Activated T-helper 1 cell treated with anti-CD3 and anti-CD28 coated beads, Interleukin-2, amount 50 U/mL, for 16 hours (primary cell): Measurements from ENCODE around the gene LRRC8E.
"Not testable (repeated sequence)": the region's sequence is repeated elsewhere in the genome, so short reads cannot be mapped to it uniquely, and the experiment has no call there.

Experiments used
- DNase-seq, 2 donors: peaks; one replicate each; pipeline ENCODE4 v3.0.0-alpha.2; 2020; ENCODE audit warnings: low read depth in 1 of 2, low spot score in 1 of 2

Gene LRRC8E

DNA sequence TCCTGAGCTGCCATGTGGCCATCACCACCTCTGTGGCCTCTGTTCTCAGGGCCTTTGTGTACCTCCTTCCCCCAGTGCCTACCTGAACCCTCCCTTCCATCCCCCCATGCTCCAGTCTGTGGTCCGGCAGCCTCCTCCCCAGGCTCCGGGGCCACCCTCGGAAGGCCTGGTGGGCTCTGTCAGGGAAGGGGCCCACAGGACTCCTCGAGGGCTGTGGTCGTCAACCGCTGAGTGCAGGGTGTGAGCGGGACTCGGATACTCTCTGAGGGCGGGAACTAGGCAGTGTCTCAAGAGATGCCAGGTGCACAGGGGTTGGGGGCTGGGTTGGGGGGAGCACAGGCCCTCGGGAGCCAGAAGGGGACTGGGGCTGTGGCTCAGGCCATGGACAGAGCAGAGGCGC lies 19.2 kb downstream of the LRRC8E start:
- no peak for DNase-seq

DNA sequence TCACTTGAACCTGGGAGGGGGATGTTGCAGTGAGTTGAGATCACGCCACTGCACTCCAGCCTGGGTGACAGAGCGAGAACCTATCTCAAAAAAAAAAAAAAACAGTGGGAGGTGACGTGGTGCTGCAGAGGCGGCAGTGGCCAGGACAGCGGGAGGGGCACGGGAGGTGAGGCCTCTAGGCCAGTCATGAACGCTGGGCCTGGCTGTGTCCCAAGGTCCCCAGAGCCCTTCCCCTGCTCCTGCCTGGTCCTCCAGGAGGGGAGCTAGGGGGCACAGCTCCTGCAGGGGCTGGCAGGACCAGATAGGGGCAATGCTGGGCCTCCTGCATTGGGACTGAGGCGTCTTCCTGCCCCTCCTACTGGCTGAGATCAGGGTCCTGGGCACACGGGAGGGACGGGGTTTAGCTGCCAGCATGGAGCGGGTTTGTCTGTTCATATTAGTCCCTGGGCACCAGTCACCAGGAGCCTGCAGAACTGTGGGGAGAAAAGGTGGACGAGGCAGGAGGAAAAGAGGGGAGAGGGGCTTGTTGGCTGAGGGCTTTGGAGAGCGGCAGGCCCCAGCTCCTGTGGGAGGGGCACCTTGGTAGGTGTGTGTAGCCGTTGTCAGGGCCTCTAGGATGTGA lies 19.9 kb downstream of the LRRC8E start:
- DNase-seq: no peak

DNA sequence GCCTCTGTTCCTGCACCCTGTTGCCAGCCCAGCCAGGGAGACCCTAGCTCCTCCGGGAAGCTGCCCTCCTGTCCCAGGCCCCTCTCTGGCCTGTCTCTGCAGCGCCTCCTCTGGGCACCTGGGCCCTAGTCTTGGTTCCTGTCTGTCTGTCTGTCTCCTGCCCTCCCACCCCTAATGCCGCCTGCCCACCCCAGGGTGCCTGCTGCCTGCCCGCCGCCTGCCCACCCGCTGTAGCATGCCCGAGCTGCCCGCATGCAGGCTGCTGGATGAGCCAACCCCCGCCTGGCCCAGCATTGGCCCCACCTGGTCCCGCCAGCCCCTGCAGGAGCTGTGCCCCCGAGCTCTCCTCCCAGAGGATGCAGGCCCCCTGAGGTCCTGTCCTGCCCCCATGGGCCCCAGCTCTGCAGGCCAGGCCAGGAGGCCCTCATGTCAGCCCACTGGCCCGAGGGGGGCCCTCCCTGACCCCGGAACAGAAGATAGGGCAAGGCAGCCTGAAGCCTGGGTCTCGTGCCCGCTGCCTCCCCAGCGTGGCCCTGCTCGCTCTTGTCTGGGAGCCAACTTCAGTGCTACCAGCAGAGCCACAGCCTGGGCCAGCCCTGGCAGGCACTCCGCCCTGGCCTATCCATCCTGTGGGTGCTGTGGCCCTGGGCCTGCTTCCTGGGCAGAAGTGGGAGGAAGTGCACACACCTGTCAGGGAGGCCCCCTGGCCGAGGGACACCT lies 20.6 kb downstream of the LRRC8E start:
- DNase-seq: no peak

DNA sequence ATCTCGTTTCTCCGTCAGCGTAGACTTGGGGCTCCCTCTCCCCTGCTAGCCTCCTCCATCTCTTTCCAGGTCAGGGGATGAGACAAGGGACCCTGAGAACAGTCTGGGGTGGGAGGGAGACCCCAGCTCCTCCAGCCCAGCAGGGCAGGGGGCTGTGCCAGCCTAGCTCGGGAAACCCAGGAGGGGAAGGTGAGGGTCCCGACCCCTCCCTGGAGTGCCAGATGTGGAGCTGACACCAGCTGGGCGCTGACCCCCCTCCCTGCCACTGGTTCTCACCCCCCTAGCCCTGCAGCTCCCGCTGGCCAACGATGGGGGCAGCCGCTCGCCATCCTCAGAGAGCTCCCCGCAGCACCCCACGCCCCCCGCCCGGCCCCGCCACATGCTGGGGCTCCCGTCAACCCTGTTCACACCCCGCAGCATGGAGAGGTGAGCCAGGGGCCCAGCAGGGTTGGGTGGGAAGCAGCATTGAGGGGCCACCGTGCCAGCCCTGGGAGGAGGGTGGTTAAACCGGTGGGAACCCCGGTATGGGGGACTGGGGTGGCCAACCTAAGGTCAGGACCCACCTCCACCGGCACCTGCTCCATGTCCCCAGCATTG lies 21.3 kb downstream of the LRRC8E start:
- DNase-seq: no peak

DNA sequence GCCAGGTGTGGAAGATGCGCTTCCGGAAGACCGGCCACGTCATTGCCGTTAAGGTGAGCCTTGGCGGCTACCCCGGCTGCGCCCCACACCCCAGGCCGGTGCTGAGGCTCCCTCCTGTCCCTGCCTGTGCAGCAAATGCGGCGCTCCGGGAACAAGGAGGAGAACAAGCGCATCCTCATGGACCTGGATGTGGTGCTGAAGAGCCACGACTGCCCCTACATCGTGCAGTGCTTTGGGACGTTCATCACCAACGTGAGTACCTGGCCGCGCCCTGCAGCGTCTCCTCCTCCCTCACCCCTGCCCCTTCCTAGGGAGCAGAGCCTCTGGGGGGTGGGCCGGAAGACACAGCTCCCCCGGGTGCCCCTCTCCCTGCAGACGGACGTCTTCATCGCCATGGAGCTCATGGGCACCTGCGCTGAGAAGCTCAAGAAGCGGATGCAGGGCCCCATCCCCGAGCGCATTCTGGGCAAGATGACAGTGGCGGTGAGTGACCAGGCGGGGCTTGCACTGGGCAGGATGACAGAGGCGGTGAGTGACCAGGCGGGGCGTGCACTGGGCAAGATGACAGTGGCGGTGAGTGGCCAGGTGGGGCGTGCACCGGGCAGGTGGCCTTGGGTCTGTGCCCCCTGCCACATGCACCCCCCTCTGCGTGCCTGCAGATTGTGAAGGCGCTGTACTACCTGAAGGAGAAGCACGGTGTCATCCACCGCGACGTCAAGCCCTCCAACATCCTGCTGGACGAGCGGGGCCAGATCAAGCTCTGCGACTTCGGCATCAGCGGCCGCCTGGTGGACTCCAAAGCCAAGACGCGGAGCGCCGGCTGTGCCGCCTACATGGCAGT lies 22.2 kb downstream of the LRRC8E start:
- DNase-seq: no peak

DNA sequence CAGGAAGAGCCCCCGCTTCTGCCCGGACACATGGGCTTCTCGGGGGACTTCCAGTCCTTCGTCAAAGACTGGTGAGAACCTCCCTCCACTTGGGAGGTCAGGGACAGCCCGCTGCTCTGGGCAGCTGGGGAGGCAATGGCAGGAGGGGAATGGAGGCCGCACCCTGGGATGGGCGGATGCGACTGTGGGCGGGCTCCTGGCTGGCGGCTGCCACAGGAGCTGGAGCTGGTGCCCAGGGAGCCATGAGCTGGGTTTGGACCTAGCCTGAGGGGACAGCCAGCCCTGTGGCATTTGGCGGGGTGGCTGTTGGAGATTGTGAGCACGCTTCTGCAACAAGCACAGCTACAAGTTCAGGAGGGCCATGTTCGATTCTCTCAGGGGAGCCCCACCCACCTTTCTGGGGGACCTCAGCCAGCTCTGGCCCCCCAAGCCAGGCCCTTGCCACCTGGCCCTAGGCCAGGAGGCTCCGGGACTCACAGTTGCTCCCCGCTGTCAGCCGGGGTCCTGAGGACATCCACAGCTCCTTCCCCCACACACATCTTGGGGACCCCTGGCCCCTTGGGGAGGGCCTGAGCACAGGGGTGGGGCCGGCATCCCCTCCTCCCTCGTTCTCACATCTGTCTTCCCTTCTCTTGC lies 23.3 kb downstream of the LRRC8E start:
- DNase-seq: no peak

DNA sequence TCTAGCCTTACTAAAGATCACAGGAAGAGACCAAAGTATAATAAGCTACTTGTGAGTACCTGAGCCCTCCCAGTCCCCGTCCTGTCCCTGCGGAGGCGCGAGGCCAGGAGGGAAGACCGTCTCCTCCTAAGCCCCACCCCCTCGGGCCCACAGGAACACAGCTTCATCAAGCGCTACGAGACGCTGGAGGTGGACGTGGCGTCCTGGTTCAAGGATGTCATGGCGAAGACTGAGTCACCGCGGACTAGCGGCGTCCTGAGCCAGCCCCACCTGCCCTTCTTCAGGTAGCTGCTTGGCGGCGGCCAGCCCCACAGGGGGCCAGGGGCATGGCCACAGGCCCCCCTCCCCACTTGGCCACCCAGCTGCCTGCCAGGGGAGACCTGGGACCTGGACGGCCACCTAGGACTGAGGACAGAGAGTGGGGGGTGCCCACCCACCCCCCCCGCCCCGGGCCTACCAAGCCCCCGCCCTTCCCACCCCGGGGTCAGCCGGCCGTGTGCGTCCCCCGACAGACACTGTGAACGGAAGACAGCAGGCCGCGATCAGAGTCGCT lies 23.9 kb downstream of the LRRC8E start:
- DNase-seq: no peak

DNA sequence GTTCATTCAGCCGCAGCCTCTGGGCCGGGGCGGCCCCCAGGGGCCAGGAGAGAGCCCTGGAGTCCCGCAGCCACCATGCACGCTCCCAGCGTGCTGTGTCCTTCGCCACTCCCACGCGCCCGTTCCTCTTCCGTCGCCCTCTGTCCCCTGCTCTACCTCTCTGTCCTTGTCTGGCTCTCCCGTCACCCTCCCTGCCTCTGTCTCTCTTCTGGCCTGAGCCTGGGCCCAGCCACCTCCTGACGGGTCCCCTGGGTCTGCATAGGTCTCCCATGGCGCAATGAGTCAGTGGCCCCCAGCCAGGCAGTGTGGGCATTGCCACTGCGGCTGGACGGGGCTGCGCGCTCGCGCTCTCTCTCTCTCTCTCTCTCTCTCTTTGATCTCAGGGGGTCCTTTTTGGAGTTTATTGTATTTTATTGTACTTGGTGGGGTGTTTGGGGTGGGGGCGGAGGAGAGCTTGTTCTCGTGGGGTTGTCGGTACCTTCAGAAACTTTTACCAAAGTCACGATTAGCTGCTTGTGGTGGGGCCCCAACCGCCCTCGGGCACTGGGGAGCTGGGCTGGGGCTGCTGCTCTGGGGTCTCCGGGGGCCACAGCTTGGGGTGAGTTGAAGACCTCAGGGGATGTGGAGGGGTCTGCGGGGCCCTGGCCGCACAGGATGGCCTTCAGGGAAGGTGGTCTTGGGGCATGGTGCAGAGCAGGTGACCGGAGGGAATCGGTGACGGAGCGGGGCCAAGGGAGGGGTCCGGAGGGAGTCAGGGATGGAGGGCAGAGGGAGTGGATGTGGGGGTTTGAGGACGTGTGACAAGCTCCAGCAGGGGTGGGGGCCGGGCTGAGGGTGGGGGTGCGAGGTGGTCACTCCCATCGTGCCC lies 24.6 kb downstream of the LRRC8E start:
- DNase-seq: no peak

DNA sequence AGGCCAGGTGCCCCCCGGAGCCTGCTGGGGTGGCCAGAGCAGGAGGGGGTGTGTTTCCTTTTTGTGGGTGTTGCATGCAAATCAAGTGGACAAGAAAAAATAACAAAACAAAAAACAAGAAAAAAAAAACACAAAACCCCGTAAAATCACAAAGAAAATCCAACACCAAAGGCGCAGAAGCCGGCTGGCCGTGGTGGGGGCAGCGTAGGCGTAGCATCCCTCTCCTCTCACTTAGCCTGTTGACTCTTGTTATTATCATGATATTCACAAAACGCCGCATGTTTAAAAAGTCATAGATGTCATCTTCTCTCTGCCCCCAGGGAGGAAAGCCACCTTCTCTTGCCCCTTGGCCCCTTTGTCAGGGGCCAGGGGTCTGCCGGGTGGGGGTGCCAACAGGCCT lies 25.3 kb downstream of the LRRC8E start:
- no peak for DNase-seq

DNA sequence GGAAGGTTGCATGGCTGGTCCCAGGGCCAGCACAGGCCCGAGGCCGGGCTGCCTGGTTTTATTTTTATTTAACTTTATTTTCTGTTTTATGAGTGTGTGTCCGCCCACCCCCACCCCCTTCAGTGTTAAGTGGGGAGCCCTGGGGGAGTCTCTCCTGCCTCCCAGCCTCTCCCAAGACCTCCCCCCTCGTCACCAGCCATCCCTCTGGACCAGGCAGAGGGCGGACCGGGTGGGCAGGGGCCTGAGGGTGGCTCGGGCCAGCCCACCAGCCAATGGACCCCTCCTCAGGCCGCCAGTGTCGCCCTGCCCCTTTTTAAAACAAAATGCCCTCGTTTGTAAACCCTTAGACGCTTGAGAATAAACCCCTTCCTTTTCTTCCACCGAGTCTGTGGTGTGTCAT lies 25.8 kb downstream of the LRRC8E start:
- no peak for DNase-seq

DNA sequence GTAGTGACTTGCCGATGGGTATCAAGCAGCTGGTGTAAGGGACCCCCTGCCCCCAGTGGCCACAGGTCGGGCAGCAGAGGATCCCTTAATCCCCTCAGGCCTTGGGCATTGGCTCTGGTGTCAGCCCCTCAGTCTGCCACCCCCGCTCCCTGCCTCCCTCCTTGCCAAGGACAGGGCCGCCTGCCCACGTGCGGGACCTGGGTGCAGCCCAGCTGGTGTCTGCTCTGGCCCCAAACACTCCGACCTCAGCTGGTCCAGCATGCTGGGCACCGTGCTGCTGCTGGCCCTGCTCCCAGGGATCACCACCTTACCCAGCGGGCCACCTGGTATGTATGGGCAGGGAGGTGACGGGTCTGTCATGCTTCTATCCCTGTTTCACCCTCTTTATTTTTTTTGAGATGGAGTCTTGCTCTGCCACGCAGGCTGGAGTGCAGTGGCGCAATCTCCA lies 26.3 kb downstream of the LRRC8E start, which contains the start of gene TGFBR3L:
Gene TGFBR3L (plus strand): TSS at position 233 of the 448 bp plus-strand sequence.
- DNase-seq: no peak

DNA sequence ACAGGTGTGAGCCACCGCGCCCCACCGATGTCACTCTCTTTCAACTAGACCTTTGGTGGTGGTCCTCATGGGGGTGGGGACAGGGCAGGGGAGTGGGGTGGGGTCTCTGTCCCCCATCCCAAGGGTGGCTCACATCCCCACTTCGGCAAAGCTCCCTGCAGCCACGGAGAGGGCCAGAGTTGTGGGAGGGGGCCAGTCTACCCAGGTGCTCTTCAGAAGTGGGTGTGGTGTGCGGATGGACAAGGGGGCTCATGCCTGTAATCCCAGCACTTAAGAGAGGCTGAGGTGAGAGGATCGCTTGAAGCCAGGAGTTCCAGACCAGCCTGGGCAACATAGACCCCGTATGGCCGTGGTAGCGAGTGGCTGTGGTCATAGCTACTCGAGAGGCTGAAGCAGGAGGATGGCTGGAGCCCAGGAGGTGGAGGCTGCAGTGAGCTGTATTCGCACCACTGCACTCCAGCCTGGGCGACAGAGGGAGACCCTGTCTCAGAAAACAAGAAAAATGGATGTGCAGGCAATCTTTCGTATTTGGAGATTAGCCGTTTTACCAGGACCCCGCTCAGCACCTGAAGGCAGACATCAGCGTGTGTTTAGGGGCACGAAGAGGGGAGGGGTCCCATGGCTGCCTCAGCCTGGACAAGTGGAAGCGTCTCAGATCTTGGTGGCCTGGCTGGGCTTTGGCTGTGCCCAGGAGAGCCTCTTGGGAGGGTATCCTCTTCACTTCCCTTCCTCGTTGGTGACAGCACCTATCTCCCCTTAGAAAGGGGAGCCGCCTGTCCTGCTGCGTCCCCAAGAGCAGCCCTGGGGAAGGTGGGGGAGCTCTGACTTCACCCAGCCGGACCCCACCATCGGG lies 27.2 kb downstream of the LRRC8E start:
- DNase-seq: no peak

DNA sequence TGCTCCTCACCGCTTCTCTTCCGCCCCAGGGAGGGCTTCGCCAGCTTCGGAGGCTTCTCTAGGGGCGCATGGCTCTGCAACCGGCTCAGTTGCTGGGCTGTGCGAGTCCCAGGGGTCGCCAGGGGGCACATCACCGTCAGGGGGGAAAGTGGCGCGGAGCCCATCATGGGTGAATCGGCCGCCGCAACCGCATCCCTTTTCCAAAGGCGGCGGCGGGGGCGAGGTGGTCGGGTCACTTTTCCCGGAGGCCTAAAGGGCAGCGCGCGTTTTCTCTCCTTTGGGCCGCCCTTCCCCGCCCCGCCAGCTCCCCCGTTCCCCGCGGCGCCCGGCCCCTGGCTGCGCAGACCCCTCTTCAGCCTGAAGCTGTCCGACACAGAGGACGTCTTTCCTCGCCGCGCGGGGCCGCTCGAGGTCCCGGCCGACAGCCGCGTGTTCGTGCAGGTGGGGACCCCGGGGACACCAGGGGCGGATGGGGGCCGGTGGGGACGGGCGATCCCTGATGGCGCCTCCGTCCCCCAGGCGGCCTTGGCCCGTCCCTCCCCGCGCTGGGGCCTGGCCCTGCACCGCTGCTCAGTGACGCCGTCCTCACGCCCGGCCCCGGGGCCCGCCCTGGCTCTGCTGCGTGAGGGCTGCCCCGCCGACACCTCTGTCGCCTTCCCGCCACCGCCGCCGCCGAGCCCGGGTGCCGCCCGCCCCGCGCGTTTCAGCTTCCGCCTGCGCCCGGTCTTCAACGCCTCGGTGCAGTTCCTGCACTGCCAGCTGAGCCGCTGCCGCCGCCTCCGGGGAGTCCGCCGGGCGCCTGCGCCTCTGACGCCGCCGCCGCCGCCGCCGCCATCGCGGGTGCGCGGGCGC lies 28.0 kb downstream of the LRRC8E start:
- no peak for DNase-seq

DNA sequence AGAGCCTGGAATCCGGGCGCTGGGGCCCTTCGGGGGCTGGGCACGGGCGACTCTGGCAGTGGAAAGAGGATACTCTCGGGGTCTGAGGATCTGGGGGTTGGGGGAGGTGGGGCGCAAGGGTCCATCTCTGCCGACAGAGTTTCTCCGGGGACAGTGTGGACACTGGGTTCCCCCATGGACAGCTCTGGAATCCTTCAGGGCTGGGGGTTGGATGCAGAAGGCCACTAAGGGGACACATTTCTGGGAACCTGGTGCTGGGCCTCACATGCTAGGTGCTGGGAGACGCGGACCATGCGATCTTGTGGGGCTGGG lies 28.6 kb downstream of the LRRC8E start:
- DNase-seq: no peak

DNA sequence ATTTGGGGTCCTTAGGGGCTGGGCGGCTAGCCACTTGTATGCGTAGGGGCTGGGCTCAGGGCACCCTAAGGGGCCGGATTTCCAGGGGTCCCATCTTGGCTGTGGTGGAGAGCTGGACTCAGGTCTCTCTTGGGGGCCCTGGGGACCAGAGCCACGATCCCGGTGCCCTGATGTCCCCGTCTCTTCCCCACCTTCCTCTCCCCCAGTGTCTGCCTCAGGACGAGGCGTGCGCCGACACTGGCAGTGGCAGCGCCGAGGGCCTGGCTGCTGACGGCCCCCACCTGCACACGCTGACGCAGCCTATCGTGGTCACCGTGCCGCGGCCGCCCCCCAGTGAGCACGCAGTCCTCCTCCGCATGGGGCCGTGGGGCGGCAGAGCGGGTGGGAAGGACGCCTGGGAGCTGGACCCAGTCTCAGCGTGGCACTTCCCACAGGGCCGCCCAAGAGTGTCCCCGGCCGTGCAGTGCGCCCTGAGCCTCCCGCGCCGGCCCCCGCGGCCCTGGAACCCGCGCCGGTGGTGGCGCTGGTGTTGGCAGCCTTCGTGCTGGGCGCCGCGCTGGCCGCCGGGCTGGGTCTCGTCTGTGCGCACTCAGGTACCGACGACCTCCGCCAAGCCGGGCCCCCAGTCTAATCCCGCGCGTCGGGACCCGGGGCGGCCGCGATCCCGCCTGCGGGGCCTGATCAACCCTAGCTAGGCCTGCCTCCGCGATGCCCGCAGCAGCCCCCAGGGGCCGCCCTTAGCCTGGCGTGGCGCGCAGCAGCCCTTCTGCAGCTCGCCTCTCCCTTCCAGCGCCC lies 29.2 kb downstream of the LRRC8E start:
- DNase-seq: no peak

DNA sequence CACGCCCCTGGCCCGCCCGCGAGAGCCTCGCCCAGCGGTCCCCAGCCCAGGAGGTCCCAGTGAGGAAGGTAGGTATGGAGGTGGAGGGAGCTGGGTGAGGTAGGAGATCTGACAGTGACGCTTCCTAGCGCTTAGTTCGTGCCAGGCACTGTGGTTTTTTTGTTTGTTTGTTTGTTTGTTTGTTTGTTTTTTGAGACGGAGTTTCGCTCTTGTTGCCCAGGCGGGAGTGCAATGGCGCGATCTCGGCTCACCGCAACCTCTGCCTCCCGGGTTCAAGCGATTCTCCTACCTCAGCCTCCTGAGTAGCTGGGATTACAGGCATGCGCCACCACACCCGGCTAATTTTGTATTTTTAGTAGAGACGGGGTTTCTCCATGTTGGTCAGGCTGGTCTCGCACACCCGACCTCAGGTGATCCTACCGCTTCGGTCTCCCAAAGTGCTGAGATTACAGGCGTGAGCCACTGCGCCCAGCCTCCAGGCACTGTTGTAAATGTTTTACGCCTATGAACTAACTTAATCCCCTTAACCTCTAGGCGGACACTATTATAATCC lies 29.8 kb downstream of the LRRC8E start:
- DNase-seq: not testable (repeated sequence)
